ENCODE results near the gene MUC4. TPM values are rescaled to one million over a fixed set of nuclear protein-coding genes. Genes with fewer than 3 reads are reported as not detected.

Gene MUC4
- total and polyA plus RNA-seq, 3 donors from 2014 or later, result 1.8 to 4.7 (median 4.0) TPM

DNA sequence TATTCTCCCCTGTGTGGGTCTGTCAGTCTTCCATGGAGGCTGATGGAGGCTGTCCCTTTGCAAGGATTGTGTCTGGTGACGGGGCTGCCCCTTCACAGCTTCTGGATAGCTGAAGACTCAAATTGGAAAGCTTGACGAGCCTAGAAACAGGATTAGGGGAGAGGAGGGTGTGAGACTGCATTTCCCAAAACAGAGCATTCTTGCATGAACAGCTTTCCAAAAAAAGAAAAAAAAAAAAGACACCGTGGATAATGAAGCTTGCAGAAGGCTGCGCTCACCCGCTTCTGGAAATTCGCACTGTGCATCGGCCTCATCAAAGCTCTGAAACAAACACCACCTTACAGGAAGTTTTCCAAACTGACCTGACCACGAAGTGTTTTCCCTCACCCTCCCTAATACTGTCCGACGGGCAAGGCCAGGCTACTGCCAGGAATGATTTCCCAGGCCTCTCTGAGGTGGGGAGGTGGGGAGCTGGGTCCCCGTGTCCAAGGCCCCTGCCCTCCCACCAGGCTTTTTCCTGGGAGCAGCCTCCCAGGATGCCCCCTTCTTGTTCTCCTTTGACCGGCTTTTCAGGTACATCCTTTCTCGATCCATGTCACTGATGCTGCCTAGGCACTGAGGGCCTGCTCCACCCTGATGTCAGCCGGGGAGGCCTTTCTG is 24.9 kb upstream of the MUC4 start:
- intact Hi-C loops (cut with DNase I; ENCODE audit: low total_unique reads), result no loop called here
- no peaks in the 10 kb centered on the region for H3K36me3 ChIP-seq (ENCODE audit: low read depth, missing control alignments)
- no peaks in the 10 kb centered on the region for H3K4me1 ChIP-seq
- no peaks in the 10 kb centered on the region for H3K27me3 ChIP-seq
- TF ChIP-seq, protein P1, sequence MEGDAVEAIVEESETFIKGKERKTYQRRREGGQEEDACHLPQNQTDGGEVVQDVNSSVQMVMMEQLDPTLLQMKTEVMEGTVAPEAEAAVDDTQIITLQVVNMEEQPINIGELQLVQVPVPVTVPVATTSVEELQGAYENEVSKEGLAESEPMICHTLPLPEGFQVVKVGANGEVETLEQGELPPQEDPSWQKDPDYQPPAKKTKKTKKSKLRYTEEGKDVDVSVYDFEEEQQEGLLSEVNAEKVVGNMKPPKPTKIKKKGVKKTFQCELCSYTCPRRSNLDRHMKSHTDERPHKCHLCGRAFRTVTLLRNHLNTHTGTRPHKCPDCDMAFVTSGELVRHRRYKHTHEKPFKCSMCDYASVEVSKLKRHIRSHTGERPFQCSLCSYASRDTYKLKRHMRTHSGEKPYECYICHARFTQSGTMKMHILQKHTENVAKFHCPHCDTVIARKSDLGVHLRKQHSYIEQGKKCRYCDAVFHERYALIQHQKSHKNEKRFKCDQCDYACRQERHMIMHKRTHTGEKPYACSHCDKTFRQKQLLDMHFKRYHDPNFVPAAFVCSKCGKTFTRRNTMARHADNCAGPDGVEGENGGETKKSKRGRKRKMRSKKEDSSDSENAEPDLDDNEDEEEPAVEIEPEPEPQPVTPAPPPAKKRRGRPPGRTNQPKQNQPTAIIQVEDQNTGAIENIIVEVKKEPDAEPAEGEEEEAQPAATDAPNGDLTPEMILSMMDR (IDR thresholded peaks at IDR 0.05), result no peak
- no peak for TF ChIP-seq POLR2A (IDR thresholded peaks at IDR 0.05)
- no peaks in the 10 kb centered on the region for H3K9me3 ChIP-seq
- no peak overlapping the region for H3K27ac ChIP-seq
- H3K4me3 ChIP-seq, result no peak overlapping the region
- 83 to 86% methylated on average over 14 of the region's 14 CpGs for WGBS, 2 donors
- DNase-seq, result no peak

DNA sequence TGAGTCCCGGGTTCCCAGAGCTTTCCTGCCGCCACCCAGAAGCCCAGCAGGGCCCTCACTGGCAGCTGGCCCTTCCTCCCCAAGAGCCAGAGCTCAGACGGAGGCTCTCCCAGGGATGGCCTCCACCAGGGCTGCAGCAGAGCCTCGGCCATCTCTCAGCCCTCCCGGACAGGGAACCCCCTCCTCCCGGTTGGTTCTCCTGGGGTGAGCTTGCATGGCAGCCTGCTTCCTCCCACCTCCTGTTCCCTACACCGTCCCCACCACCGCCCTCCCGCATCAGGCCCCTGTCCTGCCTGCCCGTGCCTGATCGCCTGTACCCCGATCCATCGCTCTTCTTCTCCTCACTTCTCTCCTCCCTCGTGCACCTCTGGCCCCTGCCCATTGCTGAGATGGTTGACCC is 24.1 kb upstream of the MUC4 start:
- DNase-seq, result no peak
- H3K36me3 ChIP-seq (ENCODE audit: low read depth, missing control alignments), result no peaks in the 10 kb centered on the region
- H3K4me3 ChIP-seq, result no peak overlapping the region
- intact Hi-C loops (cut with DNase I; ENCODE audit: low total_unique reads), result no loop called here
- WGBS, 2 donors, result 94 to 97% methylated on average over 12 to 13 of the region's 14 CpGs
- H3K27me3 ChIP-seq, result no peaks in the 10 kb centered on the region
- H3K27ac ChIP-seq, result no peak overlapping the region
- no peaks in the 10 kb centered on the region for H3K4me1 ChIP-seq
- H3K9me3 ChIP-seq, result no peaks in the 10 kb centered on the region
- TF ChIP-seq, protein P1 (IDR thresholded peaks at IDR 0.05), result no peak
- no peak for TF ChIP-seq POLR2A (IDR thresholded peaks at IDR 0.05)

DNA sequence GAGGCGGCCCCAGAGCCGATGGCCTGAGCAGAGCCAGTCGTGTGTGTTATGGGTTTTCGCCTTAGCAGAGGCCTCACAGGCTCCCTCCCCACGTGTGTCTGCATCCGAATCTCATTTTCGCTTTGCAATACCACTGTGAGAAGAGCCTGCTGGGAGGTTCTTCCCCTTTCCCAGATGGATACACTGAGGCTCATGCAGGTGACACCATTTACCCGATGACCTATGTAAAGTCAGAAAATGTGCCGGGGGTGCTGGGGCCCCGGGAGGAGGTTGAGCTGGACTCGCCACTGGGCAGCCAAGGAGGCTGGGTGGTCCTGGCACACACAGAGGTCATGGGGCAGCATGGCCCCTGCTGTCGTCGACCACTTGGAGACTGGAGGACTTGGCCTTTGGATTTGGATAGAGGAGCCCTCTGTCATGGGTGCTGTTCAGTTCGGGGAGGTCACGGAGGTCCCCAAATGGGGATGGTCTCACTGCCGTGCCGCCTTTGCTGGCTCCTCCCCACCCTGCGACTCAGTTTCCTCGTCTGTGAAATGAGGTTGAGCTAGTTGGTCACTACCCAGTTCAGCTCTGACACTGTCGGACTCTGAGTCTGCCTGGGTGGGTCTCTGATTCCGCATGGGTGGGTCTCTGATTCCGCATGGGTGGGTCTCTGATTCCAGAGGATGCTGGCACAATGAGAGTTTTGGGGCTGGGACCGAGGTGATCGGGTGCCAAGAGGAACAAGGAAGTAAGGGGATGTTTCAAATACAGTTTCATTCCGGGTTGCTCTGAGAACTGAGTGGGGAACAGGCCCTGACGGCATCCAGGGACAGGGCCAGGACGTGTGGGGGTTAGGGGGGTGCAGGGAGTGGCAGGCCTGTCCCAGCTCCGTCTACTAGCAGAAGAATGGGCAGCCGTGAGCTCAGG is 23.2 kb upstream of the MUC4 start:
- TF ChIP-seq POLR2A (IDR thresholded peaks at IDR 0.05), result no peak
- TF ChIP-seq, protein P1 (IDR thresholded peaks at IDR 0.05), result no peak
- no peak for DNase-seq
- no peaks in the 10 kb centered on the region for H3K36me3 ChIP-seq (ENCODE audit: low read depth, missing control alignments)
- no peak overlapping the region for H3K4me3 ChIP-seq
- no peak overlapping the region for H3K27ac ChIP-seq
- H3K27me3 ChIP-seq, result no peaks in the 10 kb centered on the region
- H3K4me1 ChIP-seq, result no peaks in the 10 kb centered on the region
- H3K9me3 ChIP-seq, result no peaks in the 10 kb centered on the region
- 92 to 93% methylated on average over 18 to 29 of the region's 29 CpGs for WGBS, 2 donors
- intact Hi-C loops (cut with DNase I; ENCODE audit: low total_unique reads), result no loop called here

DNA sequence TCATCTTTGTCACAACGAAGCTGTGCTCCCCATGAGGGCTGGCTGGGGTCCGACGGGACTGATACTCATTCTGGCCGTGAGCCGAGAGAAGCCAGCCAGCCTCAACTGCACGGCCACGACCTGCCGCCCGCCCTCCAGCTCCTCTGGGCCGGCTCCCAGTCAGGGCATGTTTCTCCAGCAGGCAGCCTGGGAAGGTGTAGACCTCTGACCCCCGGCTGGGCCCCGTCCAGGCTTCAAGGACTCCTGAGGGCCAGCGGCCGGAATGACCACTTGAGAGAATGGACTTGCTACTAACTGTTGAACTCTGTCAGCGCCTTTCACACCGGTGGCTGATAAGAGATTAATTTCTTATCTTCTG is 18.1 kb upstream of the MUC4 start:
- intact Hi-C loops (cut with DNase I; ENCODE audit: low total_unique reads), result no loop called here
- H3K4me3 ChIP-seq, result no peak overlapping the region
- 73 to 76% methylated on average over 12 to 16 of the region's 16 CpGs for WGBS, 2 donors
- H3K36me3 ChIP-seq (ENCODE audit: low read depth, missing control alignments), result no peaks in the 10 kb centered on the region
- DNase-seq, result no peak
- TF ChIP-seq POLR2A (IDR thresholded peaks at IDR 0.05), result no peak
- TF ChIP-seq, protein P1 (IDR thresholded peaks at IDR 0.05), result no peak
- H3K9me3 ChIP-seq, result no peaks in the 10 kb centered on the region
- H3K27ac ChIP-seq, result no peak overlapping the region
- no peaks in the 10 kb centered on the region for H3K27me3 ChIP-seq
- H3K4me1 ChIP-seq, result no peaks in the 10 kb centered on the region

Data from testis (tissue), 3 donors.